GM12864 (cell line): ENCODE measurements around the gene MTMR1.

Source experiments
- DNase-seq: peaks from one replicate; pipeline ENCODE4 v3.0.0-alpha.2; 2011; ENCODE audit warnings: low read depth
- H3K4me3 ChIP-seq: 2 replicates; pipeline ENCODE4 v1.5.1; 2011; ENCODE audit warnings: mild to moderate bottlenecking, low read depth, low read length, control low read depth
- CTCF ChIP-seq: IDR thresholded peaks from 2 replicates; pipeline ENCODE4 v1.5.1; 2011; ENCODE audit warnings: low read depth, mild to moderate bottlenecking, moderate library complexity, low read length, control low read depth, inconsistent platforms; ENCODE audit errors: missing control alignments

Gene MTMR1

GRCh38 chrX:150774798-150775568 is 81.8 kb downstream of the MTMR1 start:
- TF ChIP-seq CTCF = no peak
- DNase-seq = no peak
- H3K4me3 ChIP-seq = no peak overlapping the region

- TF ChIP-seq CTCF = no peak
- no peak overlapping the region for H3K4me3 ChIP-seq
- DNase-seq = no peak
Observed at GRCh38 chrX:150775569-150776350, 82.6 kb downstream of the MTMR1 start.

GRCh38 chrX:150777328-150777992 is 84.3 kb downstream of the MTMR1 start:
- H3K4me3 ChIP-seq = no peak overlapping the region
- TF ChIP-seq CTCF = no peak
- no peak for DNase-seq

GRCh38 chrX:150779385-150779784 is 86.2 kb downstream of the MTMR1 start:
- H3K4me3 ChIP-seq = no peak overlapping the region
- TF ChIP-seq CTCF = no peak
- DNase-seq = no peak

GRCh38 chrX:150781677-150782076 is 88.5 kb downstream of the MTMR1 start:
- H3K4me3 ChIP-seq = no peak overlapping the region
- no peak for DNase-seq
- no peak for TF ChIP-seq CTCF

GRCh38 chrX:150790021-150790420 is 96.8 kb downstream of the MTMR1 start:
- DNase-seq = no peak
- no peak for TF ChIP-seq CTCF
- no peak overlapping the region for H3K4me3 ChIP-seq
